HepG2 (cell line): ENCODE results near the gene DIS3L2. TPM values are rescaled to one million over a fixed set of nuclear protein-coding genes. Genes with fewer than 3 reads are reported as not detected.

Experiments used
- ATAC-seq: fragments of 200-7000 bp; cut with Tn5 transposase; 3 replicates; pipeline ENCODE4 v1.9.1; 2020; ENCODE audit warnings: mild to moderate bottlenecking, moderate library complexity
- BruUV-seq: library from RNA; stranded (reverse); fragments of 400-500 nt; replicated peaks from 2 replicates; lab custom pipeline; 2021; lab: Mats Ljungman, UMichigan
- CTCF ChIA-PET: fragments of 300-600 bp; formaldehyde crosslinking; extraction: SDS; loops from one replicate; lab custom pipeline; 2021; ENCODE audit warnings: low total read pairs, inconsistent platforms, low intra/inter-chr PET ratio; lab: Yijun Ruan, JAX
- POLR2A ChIA-PET: fragments of 350-600 bp; sonication (Branson Sonifier 250); formaldehyde crosslinking; loops from one replicate; lab custom pipeline; 2020; ENCODE audit warnings: antibody characterized with exemption, inconsistent platforms; lab: Yijun Ruan, JAX
- DNase-seq: peaks from one replicate; pipeline ENCODE4 v3.0.0-alpha.2; 2015; ENCODE audit warnings: low spot score
- FAIRE-seq: peaks from 3 replicates; lab custom pipeline; 2011; peaks lifted over from hg19 to GRCh38; lab: Jason Lieb, UNC
- H2AFZ ChIP-seq: one replicate; pipeline ENCODE4 v1.6.1; 2011; ENCODE audit warnings: low read length, inconsistent platforms
- H3K27ac ChIP-seq: fragments of 300-600 bp; 3 replicates; pipeline ENCODE4 v1.8.0; 2011; ENCODE audit warnings: mixed run types, mild to moderate bottlenecking, mixed read lengths, low read length, inconsistent platforms; ENCODE audit not compliant: insufficient read depth; ENCODE audit errors: extremely low read length
- H3K27me3 ChIP-seq, 2 experiments: fragments of 200-600 bp in 1 of 2; 2 replicates in 1 of 2; 3 replicates in 1 of 2; pipeline versions ENCODE4 v1.6.0 to v1.8.0; 2011; ENCODE audit warnings: low read length in 2 of 2, mild to moderate bottlenecking in 2 of 2, moderate library complexity in 2 of 2, inconsistent platforms in 1 of 2; ENCODE audit not compliant: insufficient read depth in 2 of 2, control insufficient read depth in 1 of 2
- H3K36me3 ChIP-seq, 2 experiments: fragments of 200-600 bp in 1 of 2; replicated peaks in 1 of 2; 2 replicates in 1 of 2; 3 replicates in 1 of 2; pipeline versions ENCODE4 v1.5.1 to v1.8.0; 2011; ENCODE audit warnings: low read length in 2 of 2, inconsistent platforms in 1 of 2; ENCODE audit not compliant: insufficient read depth in 2 of 2, control insufficient read depth in 1 of 2
- H3K4me1 ChIP-seq: 2 replicates; pipeline ENCODE4 v1.5.1; 2012; ENCODE audit warnings: low read length, inconsistent platforms; ENCODE audit not compliant: insufficient read depth
- H3K4me2 ChIP-seq: 2 replicates; pipeline ENCODE4 v1.6.0; 2011; ENCODE audit warnings: low read depth, low read length, inconsistent platforms
- H3K4me3 ChIP-seq, 3 experiments: fragments of 200-600 bp in 1 of 3; sonication (generic), shearing (Covaris generic) in 1 of 3; replicated peaks in 1 of 3; 2 replicates each; pipeline ENCODE4 v1.5.1; 2011 to 2016; ENCODE audit warnings: low read length in 3 of 3, inconsistent platforms in 2 of 3, low read depth in 2 of 3, mild to moderate bottlenecking in 2 of 3, control low read depth in 1 of 3, mixed read lengths in 1 of 3; ENCODE audit not compliant: insufficient read depth in 1 of 3
- H3K79me2 ChIP-seq: one replicate; pipeline ENCODE4 v1.6.1; 2011; ENCODE audit warnings: low read length, inconsistent platforms; ENCODE audit not compliant: insufficient read depth
- H3K9ac ChIP-seq: 2 replicates; pipeline ENCODE4 v1.6.0; 2011; ENCODE audit warnings: mild to moderate bottlenecking, low read depth, low read length, inconsistent platforms; ENCODE audit not compliant: insufficient read depth
- H3K9me3 ChIP-seq: 2 replicates; pipeline ENCODE4 v1.5.1; 2012; ENCODE audit warnings: mild to moderate bottlenecking, low read length
- H4K20me1 ChIP-seq: 2 replicates; pipeline ENCODE4 v1.6.0; 2011; ENCODE audit warnings: inconsistent platforms, mild to moderate bottlenecking, low read length, moderate library complexity; ENCODE audit not compliant: insufficient read depth
- ARNT ChIP-seq: fragments of 450-650 bp; IDR thresholded peaks from 2 replicates; pipeline ENCODE4 v1.6.1; 2017
- ATAD3A ChIP-seq: sonication (generic); formaldehyde crosslinking; IDR thresholded peaks from 2 replicates; pipeline ENCODE4 v1.4.0; 2020; ENCODE audit warnings: missing genetic modification reagents
- CREBL2 ChIP-seq: sonication (generic); formaldehyde crosslinking; IDR thresholded peaks from 2 replicates; pipeline ENCODE4 v1.8.1; 2023; ENCODE audit warnings: missing genetic modification reagents, mild to moderate bottlenecking, borderline replicate concordance
- EEA1 ChIP-seq: sonication (generic); formaldehyde crosslinking; IDR thresholded peaks from 2 replicates; pipeline ENCODE4 v1.5.1; 2020; ENCODE audit warnings: mild to moderate bottlenecking, missing genetic modification reagents, borderline replicate concordance
- IKZF1 ChIP-seq: fragments of 450-650 bp; IDR thresholded peaks from 2 replicates; pipeline ENCODE4 v1.7.1; 2016
- JARID2 ChIP-seq: sonication (generic); formaldehyde crosslinking; IDR thresholded peaks from 2 replicates; pipeline ENCODE4 v1.8.1; 2023; ENCODE audit warnings: missing genetic modification reagents, inconsistent platforms; ENCODE audit not compliant: insufficient replicate concordance
- KDM1A ChIP-seq: IDR thresholded peaks from 2 replicates; pipeline ENCODE4 v1.6.1; 2016; ENCODE audit warnings: missing compliant biosample characterization
- MED8 ChIP-seq: sonication (generic); formaldehyde crosslinking; IDR thresholded peaks from 2 replicates; pipeline ENCODE4 v1.8.1; 2023; ENCODE audit warnings: mild to moderate bottlenecking, missing genetic modification reagents; ENCODE audit not compliant: insufficient replicate concordance
- MTERF4 ChIP-seq: sonication (generic); formaldehyde crosslinking; IDR thresholded peaks from 2 replicates; pipeline ENCODE4 v1.8.0; 2023; ENCODE audit warnings: mild to moderate bottlenecking, missing genetic modification reagents
- PRMT3 ChIP-seq: sonication (generic); formaldehyde crosslinking; IDR thresholded peaks from 2 replicates; pipeline ENCODE4 v1.8.1; 2022; ENCODE audit warnings: low read depth, mild to moderate bottlenecking, moderate library complexity, missing genetic modification reagents, borderline replicate concordance
- XBP1 ChIP-seq: sonication (generic); formaldehyde crosslinking; IDR thresholded peaks from 2 replicates; pipeline ENCODE4 v1.5.0; 2020; ENCODE audit warnings: missing genetic modification reagents
- ZNF121 ChIP-seq: sonication (generic); formaldehyde crosslinking; IDR thresholded peaks from 2 replicates; pipeline ENCODE4 v1.5.0; 2020; ENCODE audit warnings: mild to moderate bottlenecking, missing genetic modification reagents
- ZNF207 ChIP-seq: fragments of 450-650 bp; IDR thresholded peaks from 2 replicates; pipeline ENCODE4 v1.6.1; 2016; ENCODE audit warnings: antibody characterized with exemption, borderline replicate concordance
- ZNF451 ChIP-seq: sonication (generic); formaldehyde crosslinking; IDR thresholded peaks from 2 replicates; pipeline ENCODE4 v1.5.0; 2020; ENCODE audit warnings: mild to moderate bottlenecking, missing genetic modification reagents
- ZNF576 ChIP-seq: sonication (generic); formaldehyde crosslinking; IDR thresholded peaks from 2 replicates; pipeline ENCODE4 v1.4.0; 2020; ENCODE audit warnings: mild to moderate bottlenecking, missing genetic modification reagents
- ZNF782 ChIP-seq: sonication (generic); formaldehyde crosslinking; IDR thresholded peaks from 2 replicates; pipeline ENCODE4 v1.4.0; 2020; ENCODE audit warnings: missing genetic modification reagents, mild to moderate bottlenecking, borderline replicate concordance
- ZSCAN29 ChIP-seq: sonication (generic); formaldehyde crosslinking; conservative IDR thresholded peaks from 2 replicates; pipeline ENCODE4 v1.4.0; 2020; ENCODE audit warnings: mild to moderate bottlenecking, missing genetic modification reagents
- in situ Hi-C: cut with HindIII; loops from 2 replicates; pipeline ENCODE4 v1.10.0; 2017; ENCODE audit warnings: low pct_unique_long_range_greater_than_20kb; ENCODE audit not compliant: extremely low pct_ligation_motif_present
- intact Hi-C: fragments of 100-400 bp; cut with micrococcal nuclease; formaldehyde crosslinking; loops from one replicate; pipeline ENCODE4 v1.10.0; 2022; ENCODE audit not compliant: unreplicated experiment
- polyA plus RNA-seq, 8 experiments: library from polyadenylated mRNA; depleted of rRNA in 3 of 8; stranded (reverse) in 7 of 8; unstranded in 1 of 8; fragments of >200 nt; fragmentation: Illumina TruSeq in 4 of 8; extraction: Trizol in 4 of 8; gene quantifications; 2 replicates each; pipeline versions ENCODE4 v1.2.1 to v1.2.3, GENCODE V29; 2011 to 2016; ENCODE audit warnings: low read depth in 4 of 8, missing spikeins in 1 of 8, mixed read lengths in 1 of 8; ENCODE audit not compliant: insufficient read depth in 1 of 8
- total RNA-seq, 5 experiments: library from RNA; depleted of rRNA; stranded (reverse); fragments of >200 nt; fragmentation: Illumina TruSeq; extraction: Trizol; gene quantifications; 2 replicates each; pipeline ENCODE4 v1.2.3, GENCODE V29; 2016; ENCODE audit warnings: low read depth in 1 of 5

The DIS3L2 gene
- total and polyA plus RNA-seq, 2 of the 13 experiments (the other 11 are each of a cell fraction or from before 2014, with no cell fraction given): 7.0 to 23.9 TPM

- TF ChIP-seq PRMT3: no peak
Measured at GRCh38 chr2:232026910-232027309, 65.4 kb downstream of the DIS3L2 start (continued).

- Histone ChIP-seq H3K4me3 (no peak overlapping the region), H3K27ac (no peak overlapping the region), H3K27me3 (no peaks in the 10 kb centered on the region), H3K4me2 (no peak overlapping the region), H3K79me2 (no peaks in the 10 kb centered on the region), H4K20me1 (no peaks in the 10 kb centered on the region), H2AFZ (no peak overlapping the region), H3K9me3 (no peaks in the 10 kb centered on the region), H3K4me1 (peaks cover 5% of the 10 kb centered on the region; the same call in 1 of the 2 replicates), H3K36me3 (peaks cover 11 to 32% of the 10 kb centered on the region in 2 experiments), H3K9ac (no peak overlapping the region)
- ATAC-seq: no peak
- TF ChIP-seq JARID2 (CRISPR knock-in tag) (no peak), ATAD3A (CRISPR knock-in tag) (no peak), MTERF4 (CRISPR knock-in tag) (no peak), CREBL2 (CRISPR knock-in tag) (no peak), MED8 (no peak), ARNT (no peak), ZNF207 (no peak), IKZF1 (no peak), ZNF576 (CRISPR knock-in tag) (no peak), EEA1 (CRISPR knock-in tag) (no peak), XBP1 (CRISPR knock-in tag) (no peak), ZSCAN29 (CRISPR knock-in tag) (no peak), ZNF121 (CRISPR knock-in tag) (no peak), ZNF451 (CRISPR knock-in tag) (no peak), ZNF782 (CRISPR knock-in tag) (no peak), KDM1A (CRISPR knock-in tag) (no peak)
- POLR2A ChIA-PET: no interaction called here
- no peak for FAIRE-seq
- CTCF ChIA-PET: no interaction called here
- no TSS peak for BruUV-seq
- no peak for DNase-seq
- in situ Hi-C loops: no loop called here
- intact Hi-C loops: no loop called here
Measured at GRCh38 chr2:232027530-232027929, 66.0 kb downstream of the DIS3L2 start.
